Adrenal gland (tissue), 5 donors: ENCODE results near the gene FGF9.

Experiments
- POLR2A ChIP-seq, 2 donors: fragments of 450-650 bp; IDR thresholded peaks; one replicate each; pipeline ENCODE4 v1.6.1; 2017; ENCODE audit warnings: antibody characterized with exemption in 2 of 2, mild to moderate bottlenecking in 2 of 2, moderate library complexity in 1 of 2
- TF ChIP-seq, protein P1 (sequence below), 6 experiments: fragments of 450-650 bp in 4 of 6; fragments of 200-600 bp in 2 of 6; sonication (generic) in 1 of 6; IDR thresholded peaks; 1 replicate in 5 of 6; 2 replicates in 1 of 6; pipeline versions ENCODE4 v1.5.1 to v1.8.0; 2016 to 2021; ENCODE audit warnings: antibody characterized with exemption in 6 of 6, mild to moderate bottlenecking in 2 of 6, moderate library complexity in 1 of 6
- donor health status: DM: no; HTN: no; CAD: no.

DNA sequence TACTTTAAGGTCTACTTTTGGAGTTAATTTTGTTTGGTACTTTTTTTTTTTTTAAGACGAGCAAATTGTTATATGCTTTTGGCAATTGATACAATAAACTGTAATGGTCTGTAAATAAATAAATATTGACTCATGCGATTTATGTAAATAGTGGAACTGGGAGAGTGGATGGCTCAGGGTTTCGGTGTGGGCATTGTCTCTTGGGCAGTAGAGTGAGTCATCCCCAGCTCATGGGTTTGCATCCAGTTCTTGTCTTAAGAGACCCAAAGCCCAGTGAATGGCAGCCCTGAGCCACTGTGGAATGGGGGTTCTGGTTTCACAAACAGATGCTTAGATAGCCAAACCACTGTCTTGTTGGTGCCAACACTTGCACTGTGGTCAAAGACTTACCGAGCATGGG, 33.0 kb downstream of the FGF9 start:
- TF ChIP-seq POLR2A (IDR thresholded peaks at IDR 0.05), result no peak
- TF ChIP-seq, protein P1, sequence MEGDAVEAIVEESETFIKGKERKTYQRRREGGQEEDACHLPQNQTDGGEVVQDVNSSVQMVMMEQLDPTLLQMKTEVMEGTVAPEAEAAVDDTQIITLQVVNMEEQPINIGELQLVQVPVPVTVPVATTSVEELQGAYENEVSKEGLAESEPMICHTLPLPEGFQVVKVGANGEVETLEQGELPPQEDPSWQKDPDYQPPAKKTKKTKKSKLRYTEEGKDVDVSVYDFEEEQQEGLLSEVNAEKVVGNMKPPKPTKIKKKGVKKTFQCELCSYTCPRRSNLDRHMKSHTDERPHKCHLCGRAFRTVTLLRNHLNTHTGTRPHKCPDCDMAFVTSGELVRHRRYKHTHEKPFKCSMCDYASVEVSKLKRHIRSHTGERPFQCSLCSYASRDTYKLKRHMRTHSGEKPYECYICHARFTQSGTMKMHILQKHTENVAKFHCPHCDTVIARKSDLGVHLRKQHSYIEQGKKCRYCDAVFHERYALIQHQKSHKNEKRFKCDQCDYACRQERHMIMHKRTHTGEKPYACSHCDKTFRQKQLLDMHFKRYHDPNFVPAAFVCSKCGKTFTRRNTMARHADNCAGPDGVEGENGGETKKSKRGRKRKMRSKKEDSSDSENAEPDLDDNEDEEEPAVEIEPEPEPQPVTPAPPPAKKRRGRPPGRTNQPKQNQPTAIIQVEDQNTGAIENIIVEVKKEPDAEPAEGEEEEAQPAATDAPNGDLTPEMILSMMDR (IDR thresholded peaks at IDR 0.05), result no peak
